H1 (cell line): Measurements from ENCODE around the gene RGS6. TPM values are rescaled to one million over a fixed set of nuclear protein-coding genes. Genes with fewer than 3 reads are reported as not detected.

Experiments used
- CTCF ChIA-PET: fragments of 300-600 bp; sonication (Branson Sonifier 250); formaldehyde crosslinking; loops from one replicate; lab custom pipeline; 2021; ENCODE audit not compliant: partially characterized antibody; lab: Charles Lee
- POLR2A ChIA-PET: fragments of 300-600 bp; sonication (Branson Sonifier 250); formaldehyde crosslinking; loops from one replicate; lab custom pipeline; 2021; ENCODE audit warnings: inconsistent platforms; ENCODE audit not compliant: partially characterized antibody; lab: Charles Lee
- DNase-seq, 2 experiments: peaks; one replicate each; pipeline versions ENCODE4 v3.0.0 to v3.0.0-alpha.2; 2010 to 2022; ENCODE audit warnings: low spot score in 2 of 2, low read depth in 1 of 2, mixed read lengths in 1 of 2
- FAIRE-seq: peaks from 2 replicates; lab custom pipeline; 2011; peaks lifted over from hg19 to GRCh38; lab: Jason Lieb, UNC
- H2AFZ ChIP-seq: 2 replicates; pipeline ENCODE4 v1.8.1; 2012; ENCODE audit warnings: low read length, inconsistent platforms
- H2AK5ac ChIP-seq: 2 replicates; pipeline ENCODE4 v1.6.1; 2013; ENCODE audit warnings: low read depth, low read length
- H2BK120ac ChIP-seq: replicated peaks from 2 replicates; pipeline ENCODE3; 2013; ENCODE audit warnings: low read depth, low read length, inconsistent platforms
- H2BK12ac ChIP-seq: 2 replicates; pipeline ENCODE4 v1.6.1; 2013; ENCODE audit warnings: low read depth, low read length
- H2BK15ac ChIP-seq: 2 replicates; pipeline ENCODE4 v1.6.1; 2013; ENCODE audit warnings: low read length
- H2BK20ac ChIP-seq: 2 replicates; pipeline ENCODE4 v1.6.1; 2013; ENCODE audit warnings: low read length
- H2BK5ac ChIP-seq: 2 replicates; pipeline ENCODE4 v1.6.1; 2013; ENCODE audit warnings: low read depth, low read length
- H3K14ac ChIP-seq: 2 replicates; pipeline ENCODE4 v1.6.1; 2013; ENCODE audit warnings: inconsistent platforms; ENCODE audit not compliant: insufficient read length
- H3K18ac ChIP-seq: 2 replicates; pipeline ENCODE4 v1.6.1; 2013; ENCODE audit warnings: low read length; ENCODE audit errors: extremely low read depth
- H3K23ac ChIP-seq: 2 replicates; pipeline ENCODE4 v1.6.1; 2013; ENCODE audit warnings: inconsistent platforms; ENCODE audit not compliant: insufficient read length
- H3K23me2 ChIP-seq: 2 replicates; pipeline ENCODE4 v1.6.1; 2013; ENCODE audit warnings: low read depth, low read length
- H3K27ac ChIP-seq: 2 replicates; pipeline ENCODE4 v1.6.1; 2011; ENCODE audit warnings: low read depth, low read length, inconsistent platforms
- H3K27me3 ChIP-seq, 4 experiments: replicated peaks in 1 of 4; 1 replicate in 1 of 4; 2 replicates in 3 of 4; pipeline versions ENCODE4 v1.6.1 to v1.8.1; 2011 to 2013; ENCODE audit warnings: low read length in 3 of 4, mild to moderate bottlenecking in 3 of 4, inconsistent platforms in 2 of 4, mixed read lengths in 2 of 4, moderate library complexity in 1 of 4; ENCODE audit not compliant: control insufficient read depth in 3 of 4, insufficient read depth in 3 of 4; ENCODE audit errors: extremely low read depth in 1 of 4
- H3K36me3 ChIP-seq, 4 experiments: 2 replicates each; pipeline versions ENCODE4 v1.6.1 to v1.8.1; 2011 to 2013; ENCODE audit warnings: mild to moderate bottlenecking in 4 of 4, low read length in 3 of 4, moderate library complexity in 2 of 4, control low read depth in 1 of 4, inconsistent platforms in 1 of 4; ENCODE audit not compliant: insufficient read depth in 4 of 4, control insufficient read depth in 2 of 4
- H3K4ac ChIP-seq: replicated peaks from 2 replicates; pipeline ENCODE3; 2013; ENCODE audit warnings: low read length, low read depth, mixed read lengths, inconsistent platforms; ENCODE audit not compliant: insufficient read length
- H3K4me1 ChIP-seq, 4 experiments: replicated peaks in 1 of 4; 1 replicate in 1 of 4; 2 replicates in 3 of 4; pipeline versions ENCODE4 v1.6.1 to v1.8.1; 2011 to 2013; ENCODE audit warnings: low read length in 3 of 4, inconsistent platforms in 2 of 4, mixed read lengths in 1 of 4; ENCODE audit not compliant: insufficient read depth in 4 of 4, control insufficient read depth in 3 of 4
- H3K4me2 ChIP-seq, 2 experiments: 2 replicates each; pipeline versions ENCODE4 v1.6.1 to v1.8.1; 2011 to 2013; ENCODE audit warnings: low read depth in 2 of 2, low read length in 2 of 2, control low read depth in 1 of 2, inconsistent platforms in 1 of 2, mild to moderate bottlenecking in 1 of 2; ENCODE audit not compliant: insufficient read depth in 1 of 2
- H3K4me3 ChIP-seq, 4 experiments: fragments of 200-600, 300-600 bp in 1 of 4; sonication (generic), shearing (Covaris generic), sonication (Bioruptor Twin) in 1 of 4; 2 replicates each; pipeline versions ENCODE4 v1.5.1 to v1.8.1; 2011 to 2016; ENCODE audit warnings: low read length in 4 of 4, low read depth in 3 of 4, control low read depth in 2 of 4, inconsistent platforms in 2 of 4, mild to moderate bottlenecking in 2 of 4, mixed read lengths in 1 of 4, moderate library complexity in 1 of 4; ENCODE audit not compliant: insufficient read depth in 2 of 4; ENCODE audit errors: extremely low read depth in 1 of 4
- H3K56ac ChIP-seq: replicated peaks from 2 replicates; pipeline ENCODE3; 2013; ENCODE audit warnings: low read depth, mild to moderate bottlenecking, mixed read lengths, low read length, inconsistent platforms; ENCODE audit not compliant: insufficient read length
- H3K79me1 ChIP-seq: 2 replicates; pipeline ENCODE4 v1.6.1; 2013; ENCODE audit warnings: low read depth, low read length, control low read depth
- H3K79me2 ChIP-seq, 2 experiments: 2 replicates each; pipeline versions ENCODE4 v1.6.1 to v1.8.1; 2012 to 2013; ENCODE audit warnings: low read length in 2 of 2, mild to moderate bottlenecking in 2 of 2, inconsistent platforms in 1 of 2; ENCODE audit not compliant: insufficient read depth in 2 of 2, control insufficient read depth in 1 of 2
- H3K9ac ChIP-seq, 4 experiments: replicated peaks in 1 of 4; 1 replicate in 1 of 4; 2 replicates in 3 of 4; pipeline versions ENCODE4 v1.6.1 to v1.8.1; 2011 to 2013; ENCODE audit warnings: low read depth in 3 of 4, low read length in 3 of 4, control low read depth in 2 of 4, mild to moderate bottlenecking in 2 of 4, moderate library complexity in 2 of 4, inconsistent platforms in 1 of 4; ENCODE audit errors: extremely low read depth in 1 of 4
- H3K9me3 ChIP-seq, 2 experiments: 2 replicates each; pipeline versions ENCODE4 v1.6.1 to v1.8.1; 2012 to 2013; ENCODE audit warnings: mild to moderate bottlenecking in 2 of 2, moderate library complexity in 2 of 2, control low read depth in 1 of 2, inconsistent platforms in 1 of 2, low read depth in 1 of 2, low read length in 1 of 2, mixed read lengths in 1 of 2; ENCODE audit not compliant: insufficient read depth in 2 of 2
- H4K20me1 ChIP-seq, 2 experiments: replicated peaks in 1 of 2; 2 replicates each; pipeline versions ENCODE3 to v1.8.1; 2011 to 2013; ENCODE audit warnings: inconsistent platforms in 2 of 2, low read length in 2 of 2, mild to moderate bottlenecking in 1 of 2; ENCODE audit not compliant: insufficient read depth in 2 of 2, control insufficient read depth in 1 of 2
- H4K5ac ChIP-seq: 2 replicates; pipeline ENCODE4 v1.6.1; 2013; ENCODE audit warnings: low read length, low read depth, mixed read lengths, inconsistent platforms; ENCODE audit not compliant: insufficient read length
- H4K8ac ChIP-seq: 2 replicates; pipeline ENCODE4 v1.8.0; 2013; ENCODE audit warnings: mild to moderate bottlenecking, moderate library complexity, low read length, inconsistent platforms; ENCODE audit not compliant: insufficient read depth; ENCODE audit errors: extremely low read depth
- H4K91ac ChIP-seq: replicated peaks from 2 replicates; pipeline ENCODE3; 2013; ENCODE audit warnings: low read length, mixed read lengths, inconsistent platforms; ENCODE audit not compliant: insufficient read length
- ATF3 ChIP-seq: IDR thresholded peaks from 2 replicates; pipeline ENCODE4 v1.6.1; 2011; ENCODE audit warnings: low read depth, mild to moderate bottlenecking, low read length; ENCODE audit not compliant: insufficient read depth
- CEBPB ChIP-seq: IDR thresholded peaks from 2 replicates; pipeline ENCODE4 v1.6.1; 2012; ENCODE audit warnings: low read depth, low read length
- CTCF ChIP-seq, 3 experiments: IDR thresholded peaks; 1 replicate in 2 of 3; 2 replicates in 1 of 3; pipeline versions ENCODE4 v1.5.1 to v1.6.1; 2011; ENCODE audit warnings: low read length in 3 of 3, mild to moderate bottlenecking in 3 of 3, inconsistent platforms in 2 of 3, low read depth in 1 of 3, moderate library complexity in 1 of 3; ENCODE audit not compliant: insufficient read depth in 1 of 3; ENCODE audit errors: control extremely low read depth in 1 of 3
- EGR1 ChIP-seq: IDR thresholded peaks from 2 replicates; pipeline ENCODE4 v1.6.1; 2011; ENCODE audit warnings: low read depth, low read length, borderline replicate concordance
- EP300 ChIP-seq, 2 experiments: IDR thresholded peaks; 1 replicate in 1 of 2; 2 replicates in 1 of 2; pipeline ENCODE4 v1.6.1; 2011 to 2012; ENCODE audit warnings: low read depth in 2 of 2, low read length in 2 of 2, mild to moderate bottlenecking in 2 of 2, borderline replicate concordance in 1 of 2, inconsistent platforms in 1 of 2, moderate library complexity in 1 of 2
- GTF2F1 ChIP-seq: IDR thresholded peaks from 2 replicates; pipeline ENCODE4 v1.6.1; 2012; ENCODE audit warnings: low read depth, low read length, improper control_type of control experiment, borderline replicate concordance
- JUN ChIP-seq: IDR thresholded peaks from 2 replicates; pipeline ENCODE4 v1.6.1; 2011; ENCODE audit warnings: low read depth, mild to moderate bottlenecking, improper control_type of control experiment, low read length
- RNF2 ChIP-seq: fragments of 200-900, 300-1000 bp; sonication (generic); IDR thresholded peaks from 2 replicates; pipeline ENCODE4 v1.7.1; 2016; ENCODE audit warnings: borderline replicate concordance, low read depth, mild to moderate bottlenecking, antibody characterized with exemption, low read length; ENCODE audit not compliant: poor library complexity, severe bottlenecking; ENCODE audit errors: missing control alignments
- SRF ChIP-seq: IDR thresholded peaks from 2 replicates; pipeline ENCODE4 v1.6.1; 2011; ENCODE audit warnings: mild to moderate bottlenecking, low read depth, low read length, moderate library complexity
- WGBS, 2 experiments: shearing (Covaris generic) in 1 of 2; methylation state at CpG; one replicate each; pipeline versions ENCODE4 v1.1.6 to v1.1.7; 2013 to 2015; ENCODE audit warnings: low lambda C conversion rate in 2 of 2, mixed read lengths in 2 of 2, inconsistent platforms in 1 of 2, low coverage in 1 of 2, missing lambda C conversion rate in 1 of 2; ENCODE audit not compliant: insufficient replicate concordance in 2 of 2, insufficient coverage in 1 of 2, insufficient read length in 1 of 2; ENCODE audit errors: extremely low coverage in 1 of 2, missing lambda C conversion rate in 1 of 2; 5-methylcytosine and 5-hydroxymethylcytosine counted together
- polyA plus RNA-seq, 7 experiments: library from polyadenylated mRNA; depleted of rRNA in 3 of 7; stranded (reverse) in 5 of 7; unstranded in 2 of 7; fragments of >200 nt in 5 of 7; fragments of 200-250 nt in 2 of 7; gene quantifications; 1 replicate in 5 of 7; 2 replicates in 1 of 7; 4 replicates in 1 of 7; pipeline versions ENCODE4 v1.2.1 to v1.2.3, GENCODE V29; 2011 to 2013; ENCODE audit warnings: missing spikeins in 2 of 7, mixed read lengths in 2 of 7
- total RNA-seq: library from RNA; stranded (reverse); fragmentation: NEBNext Ultra II Directional; extraction: Animal tissue kit (Norgen Biotek cat#: 25700); gene quantifications from 2 replicates; pipeline ENCODE4 v1.2.1, GENCODE V29; 2021

The RGS6 gene
- total and polyA plus RNA-seq, 2 of the 8 experiments (the other 6 are each of a cell fraction or from before 2014, with no cell fraction given) = 0.26 to 1.1 TPM

- Histone ChIP-seq H4K5ac (no peak overlapping the region), H3K9ac (no peak overlapping the region), H3K4me2 (no peak overlapping the region), H3K4me3 (no peak overlapping the region), H2AK5ac (no peak overlapping the region), H3K79me1 (no peaks in the 10 kb centered on the region), H2BK120ac (no peak overlapping the region), H3K4ac (no peak overlapping the region), H4K8ac (no peak overlapping the region), H3K14ac (no peak overlapping the region), H3K18ac (no peak overlapping the region), H4K91ac (no peak overlapping the region), H3K56ac (no peak overlapping the region), H3K27me3 (no peaks in the 10 kb centered on the region), H3K4me1 (peaks cover 3 to 8% (median 5%) of the 10 kb centered on the region in 4 experiments; a peak in 4 of 7 replicates), H3K9me3 (no peaks in the 10 kb centered on the region), H2BK15ac (no peak overlapping the region), H3K23ac (no peak overlapping the region), H3K36me3 (no peaks in the 10 kb centered on the region), H4K20me1 (no peaks in the 10 kb centered on the region), H2AFZ (no peak overlapping the region), H2BK5ac (no peak overlapping the region), H3K27ac (no peak overlapping the region), H2BK20ac (no peak overlapping the region), H2BK12ac (no peak overlapping the region), H3K23me2 (no peaks in the 10 kb centered on the region), H3K79me2 (no peaks in the 10 kb centered on the region)
- ChIA-PET POLR2A (no interaction called here), CTCF (interaction anchor here (1.0 kb wide), 1 partner anchor 47 kb away, joined by 3 read pairs; no protein-coding TSS in a partner anchor)
- 89% methylated on average over 12 of the region's 12 CpGs; no CpG with 5 or more reads in 1 of the 2 experiments for WGBS, 2 experiments
- FAIRE-seq (no peak), DNase-seq (no peak)
- TF ChIP-seq SRF = no peak
- TF ChIP-seq RNF2 = no peak
- no peak for TF ChIP-seq ATF3
- no peak for TF ChIP-seq CTCF (IDR thresholded peaks at IDR 0.05; ENCODE audit: control extremely low read depth in 1 of 3, insufficient read depth in 1 of 3, low read depth in 1 of 3, low read length in 3 of 3)
- no peak for TF ChIP-seq JUN
- no peak for TF ChIP-seq GTF2F1
- TF ChIP-seq CEBPB = no peak
- TF ChIP-seq EP300 (IDR thresholded peaks at IDR 0.05; ENCODE audit: borderline replicate concordance in 1 of 2, low read depth in 2 of 2, low read length in 2 of 2) = no peak
- no peak for TF ChIP-seq EGR1
Observed at GRCh38 chr14:72560889-72561493, 628.8 kb downstream of the RGS6 start.
